NB4 (cell line): ENCODE measurements around the gene KIT.

Source experiments
- DNase-seq: peaks from one replicate; pipeline ENCODE4 v3.0.0; 2010; ENCODE audit warnings: low read depth
- H3K4me3 ChIP-seq: one replicate; pipeline ENCODE4 v1.5.1; 2011; ENCODE audit warnings: mild to moderate bottlenecking, low read depth, low read length, moderate library complexity
- MYC ChIP-seq: IDR thresholded peaks from 2 replicates; pipeline ENCODE4 v1.6.1; 2011; ENCODE audit warnings: low read depth, low read length
- POLR2A ChIP-seq: IDR thresholded peaks from 2 replicates; pipeline ENCODE4 v1.6.1; 2011; ENCODE audit warnings: mild to moderate bottlenecking; ENCODE audit not compliant: insufficient read length; ENCODE audit errors: extremely low read depth
- TF ChIP-seq, protein P1 (sequence below): IDR thresholded peaks from 2 replicates; pipeline ENCODE4 v1.6.1; 2011; ENCODE audit warnings: low read depth, low read length
- TF ChIP-seq, protein P2 (sequence below): IDR thresholded peaks from one replicate; pipeline ENCODE4 v1.5.1; 2012; ENCODE audit warnings: low read depth, low read length

The KIT gene

DNA sequence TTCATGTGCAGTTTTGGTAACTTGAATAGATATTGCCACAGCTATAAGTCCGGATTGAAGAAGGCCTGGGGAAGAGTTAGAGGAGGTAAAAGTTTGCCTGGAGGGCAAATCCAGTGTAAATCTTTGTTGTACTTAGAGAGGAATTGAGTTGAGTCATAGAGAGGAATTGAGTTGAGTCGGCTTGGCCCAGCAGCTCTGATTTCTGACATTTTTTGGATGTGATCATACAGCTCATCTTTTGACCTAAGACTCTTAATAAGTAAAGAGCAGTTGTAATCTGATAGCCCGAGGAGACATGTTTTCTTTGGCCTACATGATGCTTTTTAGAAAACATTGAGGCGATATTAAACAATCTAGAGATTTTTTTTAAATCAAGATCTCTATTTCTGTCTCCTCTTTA lies 3.9 kb downstream of the KIT start:
- H3K4me3 ChIP-seq, result no peak overlapping the region
- DNase-seq, result no peak
- TF ChIP-seq MYC, result no peak
- TF ChIP-seq POLR2A, result no peak
- TF ChIP-seq, protein P1, sequence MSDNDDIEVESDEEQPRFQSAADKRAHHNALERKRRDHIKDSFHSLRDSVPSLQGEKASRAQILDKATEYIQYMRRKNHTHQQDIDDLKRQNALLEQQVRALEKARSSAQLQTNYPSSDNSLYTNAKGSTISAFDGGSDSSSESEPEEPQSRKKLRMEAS, result no peak
- TF ChIP-seq, protein P2, sequence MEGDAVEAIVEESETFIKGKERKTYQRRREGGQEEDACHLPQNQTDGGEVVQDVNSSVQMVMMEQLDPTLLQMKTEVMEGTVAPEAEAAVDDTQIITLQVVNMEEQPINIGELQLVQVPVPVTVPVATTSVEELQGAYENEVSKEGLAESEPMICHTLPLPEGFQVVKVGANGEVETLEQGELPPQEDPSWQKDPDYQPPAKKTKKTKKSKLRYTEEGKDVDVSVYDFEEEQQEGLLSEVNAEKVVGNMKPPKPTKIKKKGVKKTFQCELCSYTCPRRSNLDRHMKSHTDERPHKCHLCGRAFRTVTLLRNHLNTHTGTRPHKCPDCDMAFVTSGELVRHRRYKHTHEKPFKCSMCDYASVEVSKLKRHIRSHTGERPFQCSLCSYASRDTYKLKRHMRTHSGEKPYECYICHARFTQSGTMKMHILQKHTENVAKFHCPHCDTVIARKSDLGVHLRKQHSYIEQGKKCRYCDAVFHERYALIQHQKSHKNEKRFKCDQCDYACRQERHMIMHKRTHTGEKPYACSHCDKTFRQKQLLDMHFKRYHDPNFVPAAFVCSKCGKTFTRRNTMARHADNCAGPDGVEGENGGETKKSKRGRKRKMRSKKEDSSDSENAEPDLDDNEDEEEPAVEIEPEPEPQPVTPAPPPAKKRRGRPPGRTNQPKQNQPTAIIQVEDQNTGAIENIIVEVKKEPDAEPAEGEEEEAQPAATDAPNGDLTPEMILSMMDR, result no peak

DNA sequence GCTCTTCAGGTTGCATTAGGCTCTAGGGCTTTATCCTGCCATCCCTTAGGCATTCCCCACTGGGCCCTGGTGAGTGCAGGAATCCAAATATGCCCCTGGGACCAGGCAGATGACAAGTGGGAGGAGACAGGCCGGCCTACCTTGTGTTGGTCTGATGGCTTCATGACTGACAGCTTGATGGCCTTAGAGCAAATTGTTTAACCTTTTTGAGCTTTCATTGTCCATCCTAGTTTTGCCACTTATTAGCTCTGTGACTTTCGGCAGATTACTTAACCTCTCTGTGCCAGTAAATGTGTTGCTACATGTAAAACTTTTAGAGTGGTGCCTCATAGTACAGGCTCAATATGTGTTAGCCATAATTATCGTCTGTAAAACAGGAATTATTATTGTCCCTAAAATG lies 4.4 kb downstream of the KIT start:
- TF ChIP-seq POLR2A, result no peak
- TF ChIP-seq MYC, result no peak
- TF ChIP-seq, protein P1, result no peak
- TF ChIP-seq, protein P2, result no peak
- H3K4me3 ChIP-seq, result no peak overlapping the region
- no peak for DNase-seq

DNA sequence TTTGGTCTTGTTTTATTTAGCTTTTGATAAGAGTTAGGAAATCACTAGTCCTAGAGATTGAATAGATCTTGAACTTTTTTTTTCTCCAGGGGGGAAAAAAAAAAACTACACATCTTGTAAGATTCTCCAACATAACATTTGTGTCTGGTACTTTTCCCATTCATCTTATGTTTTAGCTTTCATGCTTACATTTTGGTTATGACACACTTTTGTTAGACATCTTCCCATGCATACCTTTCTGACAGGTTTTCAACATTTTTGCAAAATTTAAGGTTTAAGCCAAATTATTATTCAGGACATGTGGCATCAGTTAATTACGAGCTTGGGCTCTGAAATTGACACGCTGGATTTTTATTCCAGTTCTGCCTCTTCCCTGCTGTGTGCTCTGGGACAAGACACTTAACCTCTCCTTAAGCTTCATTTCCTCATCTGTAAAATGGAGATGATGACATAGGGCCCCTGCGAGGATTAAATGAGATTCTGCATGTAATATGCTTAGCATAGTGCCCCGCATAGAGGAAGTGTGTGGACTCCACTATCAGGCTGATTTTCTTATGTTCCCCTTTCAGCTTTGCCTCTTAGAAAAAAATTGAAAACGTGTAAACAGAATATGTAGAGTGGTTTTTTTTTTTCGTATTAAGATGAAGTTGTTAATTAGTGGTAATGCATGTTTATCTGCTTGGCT lies 5.3 kb downstream of the KIT start:
- peak; percentile 62 for DNase-seq
- H3K4me3 ChIP-seq, result no peak overlapping the region

DNA sequence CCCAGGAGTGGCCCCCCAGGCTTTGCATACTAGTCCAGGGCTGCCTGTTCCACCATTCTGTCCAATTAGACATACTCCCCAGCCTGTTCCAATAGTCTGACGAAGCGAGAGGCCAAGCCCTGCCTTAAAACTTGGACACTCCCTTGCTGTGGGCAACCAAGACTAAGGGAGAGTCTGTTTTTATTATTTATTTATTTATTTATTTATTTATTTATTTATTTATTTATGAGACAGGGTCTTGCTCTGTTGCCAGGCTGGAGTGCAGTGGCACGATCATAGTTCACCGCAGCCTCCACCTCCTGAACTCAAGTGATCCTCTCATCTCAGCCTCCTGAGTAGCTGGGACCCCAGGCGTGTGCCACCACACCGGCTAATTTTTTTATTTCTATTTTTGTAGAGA lies 6.6 kb downstream of the KIT start:
- TF ChIP-seq, protein P1, result no peak
- TF ChIP-seq, protein P2, result no peak
- no peak for DNase-seq
- H3K4me3 ChIP-seq, result no peak overlapping the region

More for the DNA sequence above, 5.3 kb downstream of the KIT start:
- TF ChIP-seq MYC (no peak), POLR2A (no peak)
- TF ChIP-seq, protein P1, result no peak
- TF ChIP-seq, protein P2, result no peak

DNA sequence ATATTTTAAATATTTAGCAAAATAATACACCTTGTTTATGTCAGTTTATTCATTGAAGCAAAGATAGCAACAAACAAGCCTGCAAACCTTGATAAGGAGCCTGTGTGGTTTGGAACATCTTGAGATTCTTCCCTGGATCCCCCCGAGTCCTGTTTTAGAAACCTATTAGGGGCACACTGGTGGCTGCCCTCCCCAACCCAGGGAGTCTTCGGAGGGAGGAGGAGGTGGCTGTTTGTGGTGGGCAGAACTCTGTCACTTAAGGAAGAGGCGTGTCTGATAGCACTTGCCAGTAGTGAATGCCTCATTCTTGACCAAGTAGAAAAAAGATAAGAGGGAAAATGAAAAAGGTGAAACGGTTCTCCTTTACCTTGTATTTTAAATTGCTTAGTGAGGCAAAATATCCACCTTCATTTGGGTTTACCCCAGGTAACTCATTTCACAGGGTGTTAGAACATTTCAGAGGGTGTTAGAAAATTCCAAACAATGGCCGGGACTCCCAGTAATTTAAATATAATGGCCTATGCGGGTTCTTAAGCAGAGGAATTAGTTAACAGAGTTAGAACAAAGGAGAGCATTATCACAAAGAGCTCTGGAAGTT lies 10.4 kb downstream of the KIT start:
- DNase-seq, result no peak
- H3K4me3 ChIP-seq, result no peak overlapping the region
- TF ChIP-seq, protein P1, result no peak
- no peak for TF ChIP-seq POLR2A
- no peak for TF ChIP-seq MYC

DNA sequence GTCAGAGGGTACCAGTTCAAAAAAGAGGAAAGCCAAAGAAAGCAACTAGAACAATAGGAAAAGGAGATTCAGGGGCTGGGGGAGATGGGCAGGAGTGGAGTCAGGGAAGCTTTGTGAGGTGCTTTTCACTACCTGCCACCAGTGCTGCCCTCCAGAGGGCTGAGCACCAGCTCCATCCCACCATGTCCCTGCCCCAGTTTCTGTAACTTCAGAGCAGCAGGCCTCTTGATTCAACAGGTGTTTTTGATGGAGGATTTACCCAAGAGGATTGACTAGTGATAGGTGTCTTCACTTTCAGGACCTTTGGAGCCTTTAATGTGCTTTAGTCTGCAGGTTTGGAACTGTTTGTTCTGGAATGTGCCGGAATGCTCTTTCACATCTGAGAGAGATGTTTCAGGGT lies 12.1 kb downstream of the KIT start:
- TF ChIP-seq POLR2A, result no peak
- no peak for TF ChIP-seq MYC
- TF ChIP-seq, protein P1, result no peak
- TF ChIP-seq, protein P2, result no peak
- no peak for DNase-seq
- no peak overlapping the region for H3K4me3 ChIP-seq
